ENCODE results near the gene SP1.

The SP1 gene

GRCh38 chr12:53452159-53453077 is 72.4 kb downstream of the SP1 start:
- DNase-seq, result peak; percentile 70

GRCh38 chr12:53453953-53454640 is 74.1 kb downstream of the SP1 start:
- no peak for DNase-seq

- DNase-seq, result no peak
These were observed 74.7 kb downstream of the SP1 start for GRCh38 chr12:53454707-53455106.

GRCh38 chr12:53456654-53457366 is 76.8 kb downstream of the SP1 start:
- no peak for DNase-seq

- no peak for DNase-seq
These were observed 79.1 kb downstream of the SP1 start for GRCh38 chr12:53459097-53459496.

- DNase-seq, result no peak
These were observed 81.1 kb downstream of the SP1 start for GRCh38 chr12:53461059-53461458.

- DNase-seq, result no peak
These were observed 81.6 kb downstream of the SP1 start for GRCh38 chr12:53461591-53461990.

- no peak for DNase-seq
These were observed 83.0 kb downstream of the SP1 start for GRCh38 chr12:53462935-53463334.

GRCh38 chr12:53463802-53464560 is 84.0 kb downstream of the SP1 start:
- no peak for DNase-seq

GRCh38 chr12:53464685-53465418 is 84.9 kb downstream of the SP1 start:
- no peak for DNase-seq

GRCh38 chr12:53465679-53466078 is 85.7 kb downstream of the SP1 start:
- no peak for DNase-seq

All from GDM1 (cell line).